Activated CD8-positive, alpha-beta T cell treated with anti-CD3 and anti-CD28 coated beads for 36 hours (primary cell): ENCODE measurements around the gene REG4. TPM values are rescaled to one million over a fixed set of nuclear protein-coding genes. Genes with fewer than 3 reads are reported as not detected.

ENCODE experiments used
- ATAC-seq: fragments of 200-7000 bp; cut with Tn5 transposase; one replicate; pipeline ENCODE4 v1.10.0; 2021; ENCODE audit warnings: mild to moderate bottlenecking, moderate library complexity
- CTCF ChIA-PET: fragments of 350-600 bp; sonication (Branson Sonifier 250); formaldehyde crosslinking; loops from one replicate; lab custom pipeline; 2021; ENCODE audit warnings: antibody characterized with exemption; lab: Charles Lee
- POLR2A ChIA-PET: fragments of 350-600 bp; sonication (Branson Sonifier 250); formaldehyde crosslinking; loops from one replicate; lab custom pipeline; 2021; ENCODE audit warnings: antibody characterized with exemption; lab: Charles Lee
- DNase-seq: peaks from one replicate; pipeline ENCODE4 v3.0.0-alpha.2; 2020
- H3K27ac Mint-ChIP-seq: one replicate; pipeline ENCODE4 v1.8.0; 2021; ENCODE audit warnings: mild to moderate bottlenecking, mixed read lengths
- H3K27me3 Mint-ChIP-seq: one replicate; pipeline ENCODE4 v1.8.0; 2021; ENCODE audit warnings: mixed read lengths
- H3K36me3 Mint-ChIP-seq: one replicate; pipeline ENCODE4 v1.8.0; 2021; ENCODE audit warnings: low read depth, mixed read lengths
- H3K4me1 Mint-ChIP-seq: one replicate; pipeline ENCODE4 v1.8.0; 2021; ENCODE audit warnings: low read depth, mixed read lengths
- H3K4me3 Mint-ChIP-seq: one replicate; pipeline ENCODE4 v1.8.0; 2021; ENCODE audit warnings: mild to moderate bottlenecking, moderate library complexity, mixed read lengths
- H3K9me3 Mint-ChIP-seq: one replicate; pipeline ENCODE4 v1.8.0; 2021; ENCODE audit warnings: mixed read lengths
- intact Hi-C: fragments of 100-400 bp; cut with micrococcal nuclease; formaldehyde crosslinking; loops from one replicate; pipeline ENCODE4 v1.10.0; 2022
- total RNA-seq, 2 experiments: library from RNA; stranded (reverse); gene quantifications; one replicate each; pipeline ENCODE4 v1.2.3, GENCODE V29; 2021
- TF ChIP-seq, protein P1 (sequence below): fragments of 200-600 bp; IDR thresholded peaks from one replicate; pipeline ENCODE4 v1.8.0; 2022; ENCODE audit warnings: antibody characterized with exemption, mild to moderate bottlenecking

Gene REG4
- total RNA-seq, 2 experiments from 2014 or later, result 9.7 to 9.9 TPM

- Mint-ChIP-seq H3K27me3 (peaks cover 10% of the 10 kb centered on the region), H3K4me3 (no peak overlapping the region), H3K4me1 (no peaks in the 10 kb centered on the region), H3K27ac (no peak overlapping the region), H3K36me3 (no peaks in the 10 kb centered on the region), H3K9me3 (no peaks in the 10 kb centered on the region)
- ChIA-PET POLR2A (no interaction called here), CTCF (interaction anchor here (2.4 kb wide), 1 partner anchor 14 kb away, joined by 10 read pairs; no protein-coding TSS in a partner anchor)
- no peak for DNase-seq
- intact Hi-C loops, result no loop called here
- no peak for ATAC-seq
- TF ChIP-seq, protein P1, sequence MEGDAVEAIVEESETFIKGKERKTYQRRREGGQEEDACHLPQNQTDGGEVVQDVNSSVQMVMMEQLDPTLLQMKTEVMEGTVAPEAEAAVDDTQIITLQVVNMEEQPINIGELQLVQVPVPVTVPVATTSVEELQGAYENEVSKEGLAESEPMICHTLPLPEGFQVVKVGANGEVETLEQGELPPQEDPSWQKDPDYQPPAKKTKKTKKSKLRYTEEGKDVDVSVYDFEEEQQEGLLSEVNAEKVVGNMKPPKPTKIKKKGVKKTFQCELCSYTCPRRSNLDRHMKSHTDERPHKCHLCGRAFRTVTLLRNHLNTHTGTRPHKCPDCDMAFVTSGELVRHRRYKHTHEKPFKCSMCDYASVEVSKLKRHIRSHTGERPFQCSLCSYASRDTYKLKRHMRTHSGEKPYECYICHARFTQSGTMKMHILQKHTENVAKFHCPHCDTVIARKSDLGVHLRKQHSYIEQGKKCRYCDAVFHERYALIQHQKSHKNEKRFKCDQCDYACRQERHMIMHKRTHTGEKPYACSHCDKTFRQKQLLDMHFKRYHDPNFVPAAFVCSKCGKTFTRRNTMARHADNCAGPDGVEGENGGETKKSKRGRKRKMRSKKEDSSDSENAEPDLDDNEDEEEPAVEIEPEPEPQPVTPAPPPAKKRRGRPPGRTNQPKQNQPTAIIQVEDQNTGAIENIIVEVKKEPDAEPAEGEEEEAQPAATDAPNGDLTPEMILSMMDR, result no peak
Measured at GRCh38 chr1:119822406-119822805, 11.1 kb upstream of the REG4 start.

GRCh38 chr1:119818181-119818580 lies 6.9 kb upstream of the REG4 start:
- POLR2A ChIA-PET, result no interaction called here
- DNase-seq (no peak), ATAC-seq (no peak)
- intact Hi-C loops, result no loop called here
- H3K36me3 Mint-ChIP-seq, result no peaks in the 10 kb centered on the region
- H3K4me3 Mint-ChIP-seq, result no peak overlapping the region
- CTCF ChIA-PET, result interaction anchor here (0.6 to 2.3 kb wide), 3 partner anchors 9 to 202 kb away, joined by 3 to 11 read pairs (median 4); no protein-coding TSS in a partner anchor
- H3K27me3 Mint-ChIP-seq, result peaks cover 10% of the 10 kb centered on the region
- TF ChIP-seq, protein P1, result no peak
- H3K27ac Mint-ChIP-seq, result no peak overlapping the region
- no peaks in the 10 kb centered on the region for H3K9me3 Mint-ChIP-seq
- no peaks in the 10 kb centered on the region for H3K4me1 Mint-ChIP-seq

DNA sequence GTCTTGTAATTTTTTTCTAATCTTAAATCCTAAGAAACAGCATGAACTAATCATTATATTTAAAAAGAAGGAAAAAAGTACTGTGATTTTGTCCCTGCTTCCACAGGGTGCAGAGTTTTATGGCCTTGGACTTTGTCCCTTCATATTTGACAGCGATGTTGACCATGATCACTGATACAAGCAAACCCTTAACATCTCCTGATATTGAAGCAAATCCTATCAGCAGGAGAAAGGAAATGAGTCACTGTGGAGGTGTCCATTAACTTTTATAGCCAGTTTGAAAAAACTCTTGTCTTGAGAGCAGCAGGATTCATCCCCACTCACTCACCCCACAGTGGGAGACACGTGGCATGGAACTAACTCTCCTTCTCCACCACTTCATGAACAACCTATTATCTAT lies 5.1 kb upstream of the REG4 start:
- DNase-seq, result no peak

DNA sequence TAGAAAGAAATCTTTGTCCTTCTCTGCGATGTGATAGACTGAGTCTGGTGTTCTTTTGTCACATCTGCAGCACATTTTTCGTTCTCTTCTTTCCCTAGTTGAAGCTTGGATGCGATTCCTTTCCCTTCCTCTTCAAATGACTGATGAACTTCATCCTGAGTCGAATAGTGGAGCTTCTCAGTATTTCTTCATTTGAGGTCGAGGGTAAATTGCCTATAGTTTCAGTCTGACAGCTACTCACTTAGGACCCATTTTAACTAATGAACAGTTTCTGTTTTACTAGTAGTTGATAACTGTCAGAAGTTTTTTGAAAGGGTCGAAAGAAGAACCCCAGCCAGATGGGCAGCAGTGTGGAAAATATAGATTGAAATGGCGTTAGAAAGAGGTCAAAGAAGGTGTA lies 4.7 kb upstream of the REG4 start:
- no peaks in the 10 kb centered on the region for H3K9me3 Mint-ChIP-seq
- POLR2A ChIA-PET, result no interaction called here
- DNase-seq (no peak), ATAC-seq (no peak)
- no peaks in the 10 kb centered on the region for H3K4me1 Mint-ChIP-seq
- H3K27ac Mint-ChIP-seq, result no peak overlapping the region
- intact Hi-C loops, result no loop called here
- TF ChIP-seq, protein P1, result no peak
- CTCF ChIA-PET, result interaction anchor here (0.8 to 2.1 kb wide), 6 partner anchors 8 to 133 kb away, joined by 3 to 13 read pairs (median 3); no protein-coding TSS in a partner anchor
- no peaks in the 10 kb centered on the region for H3K36me3 Mint-ChIP-seq
- peaks cover 6% of the 10 kb centered on the region for H3K27me3 Mint-ChIP-seq
- no peak overlapping the region for H3K4me3 Mint-ChIP-seq

More for the DNA sequence above, 5.1 kb upstream of the REG4 start:
- no peaks in the 10 kb centered on the region for H3K4me1 Mint-ChIP-seq
- no peak for ATAC-seq
- H3K36me3 Mint-ChIP-seq, result no peaks in the 10 kb centered on the region
- intact Hi-C loops, result no loop called here
- TF ChIP-seq, protein P1, result no peak
- POLR2A ChIA-PET, result no interaction called here
- H3K27ac Mint-ChIP-seq, result no peak overlapping the region
- CTCF ChIA-PET, result interaction anchor here (1.5 to 2.3 kb wide), 2 partner anchors 8 to 132 kb away, joined by 4 to 11 read pairs; no protein-coding TSS in a partner anchor
- H3K4me3 Mint-ChIP-seq, result no peak overlapping the region
- H3K9me3 Mint-ChIP-seq, result no peaks in the 10 kb centered on the region
- H3K27me3 Mint-ChIP-seq, result peaks cover 6% of the 10 kb centered on the region

GRCh38 chr1:119815361-119815760 lies 4.1 kb upstream of the REG4 start:
- no peak for DNase-seq
- H3K9me3 Mint-ChIP-seq, result no peaks in the 10 kb centered on the region
- peaks cover 4% of the 10 kb centered on the region for H3K27me3 Mint-ChIP-seq
- intact Hi-C loops, result no loop called here
- ChIA-PET POLR2A (no interaction called here), CTCF (interaction anchor here (0.8 to 2.1 kb wide), 6 partner anchors 9 to 133 kb away, joined by 3 to 13 read pairs (median 3); no protein-coding TSS in a partner anchor)
- no peak for ATAC-seq
- TF ChIP-seq, protein P1, result no peak
- H3K27ac Mint-ChIP-seq, result no peak overlapping the region
- H3K36me3 Mint-ChIP-seq, result no peaks in the 10 kb centered on the region
- no peaks in the 10 kb centered on the region for H3K4me1 Mint-ChIP-seq
- H3K4me3 Mint-ChIP-seq, result no peak overlapping the region
